Ovary (tissue), 3 donors: Measurements from ENCODE around the gene CBX8.

Experiments
- EP300 ChIP-seq: sonication (generic); formaldehyde crosslinking; IDR thresholded peaks from one replicate; pipeline ENCODE4 v1.6.1; 2017; ENCODE audit warnings: antibody characterized with exemption
- TF ChIP-seq, protein P1 (sequence below), 3 donors: fragments of 450-650 bp in 2 of 3; fragments of 200-600 bp in 1 of 3; IDR thresholded peaks; one replicate each; pipeline versions ENCODE4 v1.5.1 to v1.8.0; 2016 to 2022; ENCODE audit warnings: antibody characterized with exemption in 3 of 3, mild to moderate bottlenecking in 1 of 3
- donor health status: DM: no; HTN: no; CAD: no.

DNA sequence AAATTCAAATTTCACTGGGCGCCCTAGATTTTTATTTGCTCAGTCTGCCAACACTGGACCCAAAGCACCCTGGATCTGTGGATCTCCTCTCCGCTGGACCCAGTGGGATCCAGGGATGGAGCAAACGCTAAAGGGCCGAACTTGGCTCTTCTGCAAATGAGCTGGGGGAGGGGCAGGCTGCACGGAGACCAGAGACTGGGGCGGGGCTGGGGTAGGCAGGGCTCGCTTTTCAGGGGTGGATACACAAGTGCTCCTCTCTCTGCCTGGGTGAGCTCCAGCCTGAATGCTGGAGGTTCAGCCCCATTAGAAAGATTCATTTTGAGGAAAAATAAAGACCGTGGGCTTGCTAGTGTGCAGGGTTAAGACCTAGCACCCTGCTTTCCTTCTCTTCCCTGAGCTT is 33.4 kb upstream of the CBX8 start:
- TF ChIP-seq EP300, result no peak
- TF ChIP-seq, protein P1, sequence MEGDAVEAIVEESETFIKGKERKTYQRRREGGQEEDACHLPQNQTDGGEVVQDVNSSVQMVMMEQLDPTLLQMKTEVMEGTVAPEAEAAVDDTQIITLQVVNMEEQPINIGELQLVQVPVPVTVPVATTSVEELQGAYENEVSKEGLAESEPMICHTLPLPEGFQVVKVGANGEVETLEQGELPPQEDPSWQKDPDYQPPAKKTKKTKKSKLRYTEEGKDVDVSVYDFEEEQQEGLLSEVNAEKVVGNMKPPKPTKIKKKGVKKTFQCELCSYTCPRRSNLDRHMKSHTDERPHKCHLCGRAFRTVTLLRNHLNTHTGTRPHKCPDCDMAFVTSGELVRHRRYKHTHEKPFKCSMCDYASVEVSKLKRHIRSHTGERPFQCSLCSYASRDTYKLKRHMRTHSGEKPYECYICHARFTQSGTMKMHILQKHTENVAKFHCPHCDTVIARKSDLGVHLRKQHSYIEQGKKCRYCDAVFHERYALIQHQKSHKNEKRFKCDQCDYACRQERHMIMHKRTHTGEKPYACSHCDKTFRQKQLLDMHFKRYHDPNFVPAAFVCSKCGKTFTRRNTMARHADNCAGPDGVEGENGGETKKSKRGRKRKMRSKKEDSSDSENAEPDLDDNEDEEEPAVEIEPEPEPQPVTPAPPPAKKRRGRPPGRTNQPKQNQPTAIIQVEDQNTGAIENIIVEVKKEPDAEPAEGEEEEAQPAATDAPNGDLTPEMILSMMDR (IDR thresholded peaks at IDR 0.05), result no peak
